GM19023 (cell line): ENCODE data around the gene GNAS-AS1.

Experiments
- ATAC-seq: cut with Tn5 transposase; IDR thresholded peaks from one replicate; pipeline ENCODE4 v1.9.1; 2021; ENCODE audit warnings: mild to moderate bottlenecking, moderate library complexity; ENCODE audit not compliant: unreplicated experiment

Gene GNAS-AS1

GRCh38 chr20:58811334-58811733 lies 39.4 kb downstream of the GNAS-AS1 start:
- ATAC-seq = no peak

GRCh38 chr20:58810879-58811250 lies 39.8 kb downstream of the GNAS-AS1 start:
- ATAC-seq = no peak

- ATAC-seq = no peak
Observed at GRCh38 chr20:58810116-58810878, 40.4 kb downstream of the GNAS-AS1 start.

- no peak for ATAC-seq
Observed at GRCh38 chr20:58808271-58809046, 42.2 kb downstream of the GNAS-AS1 start.

GRCh38 chr20:58807801-58808200 lies 42.9 kb downstream of the GNAS-AS1 start:
- no peak for ATAC-seq

- no peak for ATAC-seq
Observed at GRCh38 chr20:58803533-58803932, 47.2 kb downstream of the GNAS-AS1 start.

- ATAC-seq = no peak
Observed at GRCh38 chr20:58802061-58802460, 48.6 kb downstream of the GNAS-AS1 start.

- ATAC-seq = no peak
Observed at GRCh38 chr20:58800134-58800871, 50.4 kb downstream of the GNAS-AS1 start.

GRCh38 chr20:58797371-58798338 lies 53.0 kb downstream of the GNAS-AS1 start:
- no peak for ATAC-seq

- no peak for ATAC-seq
Observed at GRCh38 chr20:58795923-58796245, 54.8 kb downstream of the GNAS-AS1 start.

- ATAC-seq = no peak
Observed at GRCh38 chr20:58795181-58795922, 55.4 kb downstream of the GNAS-AS1 start.

- no peak for ATAC-seq
Observed at GRCh38 chr20:58794510-58795180, 56.1 kb downstream of the GNAS-AS1 start.

- ATAC-seq = no peak
Observed at GRCh38 chr20:58793512-58794420, 56.9 kb downstream of the GNAS-AS1 start.

GRCh38 chr20:58792426-58792825 lies 58.3 kb downstream of the GNAS-AS1 start:
- ATAC-seq = no peak

GRCh38 chr20:58791286-58791685 lies 59.4 kb downstream of the GNAS-AS1 start:
- no peak for ATAC-seq

- no peak for ATAC-seq
Observed at GRCh38 chr20:58790454-58790853, 60.2 kb downstream of the GNAS-AS1 start.

- ATAC-seq = no peak
Observed at GRCh38 chr20:58788896-58789544, 61.7 kb downstream of the GNAS-AS1 start.
